ENCODE data around the gene PPP2R2C. TPM values are rescaled to one million over a fixed set of nuclear protein-coding genes. Genes with fewer than 3 reads are reported as not detected.

Gene PPP2R2C
- total and polyA plus RNA-seq, 12 donors: 0.14 to 10.6 (median 4.2) TPM

GRCh38 chr4:6335040-6335590 lies 137.3 kb downstream of the PPP2R2C start:
- peaks cover 0 to 8% (median 0%) of the 10 kb centered on the region in 11 donors for H3K9me3 ChIP-seq
- TF ChIP-seq CTCF (IDR thresholded peaks at IDR 0.05): no peak
- no peak overlapping the region for H3K27ac ChIP-seq
- DNase-seq: no peak
- 71 to 78% methylated on average over 12 of the region's 12 CpGs for WGBS, 2 donors
- no peak overlapping the region for H3K4me3 ChIP-seq
- intact Hi-C loops (cut with DNase I): loop anchor here in 3 of 10 donors (10.0 kb wide), 2 partner anchors 210 to 340 kb away; no protein-coding TSS in a partner anchor
- no peaks in the 10 kb centered on the region for H3K36me3 ChIP-seq
- no peaks in the 10 kb centered on the region for H3K4me1 ChIP-seq
- ATAC-seq: no peak
- peaks cover 0 to 64% (median 40%) of the 10 kb centered on the region in 7 donors for H3K27me3 ChIP-seq

- Histone ChIP-seq H3K4me1 (no peaks in the 10 kb centered on the region), H3K4me3 (no peak overlapping the region), H3K27me3 (peaks cover 0 to 56% (median 32%) of the 10 kb centered on the region in 7 donors), H3K27ac (no peak overlapping the region), H3K9me3 (peaks cover 0 to 8% (median 0%) of the 10 kb centered on the region in 11 donors), H3K36me3 (no peaks in the 10 kb centered on the region)
- 66 to 74% methylated on average over 5 of the region's 5 CpGs for WGBS, 2 donors
- DNase-seq (no peak), ATAC-seq (no peak)
- TF ChIP-seq CTCF (IDR thresholded peaks at IDR 0.05): peak in 1 of 9 donors; percentile 1
- intact Hi-C loops (cut with DNase I): loop anchor here in 5 of 10 donors (5.0 to 10.0 kb wide), 3 partner anchors 210 to 340 kb away; no protein-coding TSS in a partner anchor
Measured at GRCh38 chr4:6334203-6334887, 138.1 kb downstream of the PPP2R2C start.

GRCh38 chr4:6333301-6334202 lies 138.9 kb downstream of the PPP2R2C start:
- Histone ChIP-seq H3K9me3 (peaks cover 0 to 8% (median 0%) of the 10 kb centered on the region in 11 donors), H3K27me3 (peaks cover 0 to 53% (median 24%) of the 10 kb centered on the region in 7 donors), H3K27ac (no peak overlapping the region), H3K36me3 (no peaks in the 10 kb centered on the region), H3K4me3 (no peak overlapping the region), H3K4me1 (no peaks in the 10 kb centered on the region)
- intact Hi-C loops (cut with DNase I): loop anchor here in 8 of 10 donors (2.0 to 10.0 kb wide), 4 partner anchors 211 to 339 kb away; no protein-coding TSS in a partner anchor
- DNase-seq (no peak), ATAC-seq (no peak)
- WGBS, 2 donors: 87% methylated on average over 19 of the region's 19 CpGs
- peak in 8 of 9 donors; percentile 6 to 48 (median 30) for TF ChIP-seq CTCF (IDR thresholded peaks at IDR 0.05)

GRCh38 chr4:6332669-6333050 lies 139.8 kb downstream of the PPP2R2C start:
- no peaks in the 10 kb centered on the region for H3K36me3 ChIP-seq
- H3K27me3 ChIP-seq: peaks cover 0 to 52% (median 20%) of the 10 kb centered on the region in 7 donors
- ATAC-seq: no peak
- peaks cover 0 to 8% (median 0%) of the 10 kb centered on the region in 11 donors for H3K9me3 ChIP-seq
- intact Hi-C loops (cut with DNase I): loop anchor here in 8 of 10 donors (2.0 to 10.0 kb wide), 4 partner anchors 212 to 338 kb away; no protein-coding TSS in a partner anchor
- WGBS, 2 donors: 77 to 78% methylated on average over 6 of the region's 6 CpGs
- no peak overlapping the region for H3K4me3 ChIP-seq
- no peaks in the 10 kb centered on the region for H3K4me1 ChIP-seq
- no peak overlapping the region for H3K27ac ChIP-seq
- no peak for TF ChIP-seq CTCF (IDR thresholded peaks at IDR 0.05)
- no peak for DNase-seq
